ENCODE results near the gene ANKRD42. TPM values are rescaled to one million over a fixed set of nuclear protein-coding genes. Genes with fewer than 3 reads are reported as not detected.

The ANKRD42 gene
- total RNA-seq, 1 experiment from 2014 or later = 5.7 TPM

DNA sequence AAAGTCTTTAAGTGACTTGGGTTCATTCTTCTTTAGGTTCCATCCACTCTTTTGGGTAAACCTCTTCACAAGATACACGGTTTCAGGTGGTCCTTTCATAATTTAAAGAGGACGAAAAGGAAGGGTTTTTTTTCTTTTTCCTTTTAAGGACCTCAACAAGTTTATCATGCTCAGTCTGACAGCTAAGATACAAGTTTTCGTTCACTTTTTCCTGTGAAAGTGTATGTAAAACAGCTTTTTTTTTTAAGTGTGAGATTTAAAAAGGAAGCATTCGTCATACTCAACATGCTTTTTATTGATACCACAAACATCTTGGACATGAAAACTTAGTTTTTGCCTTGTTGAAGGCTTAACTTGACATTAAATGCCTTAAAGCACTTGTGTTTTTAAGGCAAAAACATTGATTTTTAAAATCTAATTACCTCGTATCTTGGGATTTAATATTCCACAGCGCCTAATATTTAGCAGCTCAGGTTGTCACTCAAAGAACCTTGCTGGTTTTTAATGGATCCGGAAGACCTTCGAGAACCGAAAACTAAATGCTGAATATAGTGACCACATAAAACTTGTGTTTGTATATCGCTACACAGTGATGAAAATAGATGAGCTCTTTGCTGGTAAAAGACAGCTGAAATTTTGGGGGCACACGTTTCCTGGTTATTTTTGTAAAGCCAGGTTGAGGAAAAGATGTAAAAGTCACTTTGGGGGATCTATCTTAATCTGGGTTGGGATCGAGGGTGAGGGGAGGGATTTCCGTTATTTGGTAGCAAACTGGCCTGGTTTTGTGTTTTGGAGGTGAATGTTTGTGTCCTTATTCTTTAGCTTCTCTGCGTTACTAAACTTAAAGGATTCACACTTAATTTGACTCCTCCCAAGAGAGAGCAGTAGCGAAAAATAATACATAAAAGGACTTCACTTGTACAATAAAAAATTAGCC is 34.3 kb upstream of the ANKRD42 start:
- ATAC-seq (no peak), DNase-seq (ENCODE audit: low spot score) (no peak)
- CTCF ChIA-PET = interaction anchor here (0.6 to 0.7 kb wide), 2 partner anchors 151 to 249 kb away, joined by 3 read pairs; no protein-coding TSS in a partner anchor
- TF ChIP-seq, protein P1, sequence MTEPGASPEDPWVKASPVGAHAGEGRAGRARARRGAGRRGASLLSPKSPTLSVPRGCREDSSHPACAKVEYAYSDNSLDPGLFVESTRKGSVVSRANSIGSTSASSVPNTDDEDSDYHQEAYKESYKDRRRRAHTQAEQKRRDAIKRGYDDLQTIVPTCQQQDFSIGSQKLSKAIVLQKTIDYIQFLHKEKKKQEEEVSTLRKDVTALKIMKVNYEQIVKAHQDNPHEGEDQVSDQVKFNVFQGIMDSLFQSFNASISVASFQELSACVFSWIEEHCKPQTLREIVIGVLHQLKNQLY (CRISPR knock-in tag; IDR thresholded peaks at IDR 0.05) = no peak
- TF ChIP-seq RORB (CRISPR knock-in tag; IDR thresholded peaks at IDR 0.05) = no peak
- no peak for TF ChIP-seq ZNF317 (CRISPR knock-in tag; IDR thresholded peaks at IDR 0.05; ENCODE audit: borderline replicate concordance, low read depth)
- no peak for TF ChIP-seq ATF1 (CRISPR knock-in tag; IDR thresholded peaks at IDR 0.05)
- no peak for TF ChIP-seq ELF4 (CRISPR knock-in tag; IDR thresholded peaks at IDR 0.05; ENCODE audit: low read depth)
- no peak for TF ChIP-seq NFE2L1 (CRISPR knock-in tag; IDR thresholded peaks at IDR 0.05)
- TF ChIP-seq MYBL2 (CRISPR knock-in tag; IDR thresholded peaks at IDR 0.05) = no peak
- TF ChIP-seq, protein P2, sequence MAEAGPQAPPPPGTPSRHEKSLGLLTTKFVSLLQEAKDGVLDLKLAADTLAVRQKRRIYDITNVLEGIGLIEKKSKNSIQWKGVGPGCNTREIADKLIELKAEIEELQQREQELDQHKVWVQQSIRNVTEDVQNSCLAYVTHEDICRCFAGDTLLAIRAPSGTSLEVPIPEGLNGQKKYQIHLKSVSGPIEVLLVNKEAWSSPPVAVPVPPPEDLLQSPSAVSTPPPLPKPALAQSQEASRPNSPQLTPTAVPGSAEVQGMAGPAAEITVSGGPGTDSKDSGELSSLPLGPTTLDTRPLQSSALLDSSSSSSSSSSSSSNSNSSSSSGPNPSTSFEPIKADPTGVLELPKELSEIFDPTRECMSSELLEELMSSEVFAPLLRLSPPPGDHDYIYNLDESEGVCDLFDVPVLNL (CRISPR knock-in tag; IDR thresholded peaks at IDR 0.05; ENCODE audit: borderline replicate concordance, low read depth) = no peak
- H3K27ac Mint-ChIP-seq = peak overlapping the region; percentile 81
- POLR2A ChIA-PET = interaction anchor here (2.7 kb wide), 1 partner anchor 258 kb away, joined by 7 read pairs; the partner anchor contains the start of gene DDIAS
- no peaks in the 10 kb centered on the region for H3K27me3 Mint-ChIP-seq (ENCODE audit: low read depth)
- H3K4me1 Mint-ChIP-seq = peaks cover 29% of the 10 kb centered on the region
- H3K4me3 Mint-ChIP-seq = peak overlapping the region; percentile 99
- no peaks in the 10 kb centered on the region for H3K9me3 Mint-ChIP-seq
- H3K36me3 Mint-ChIP-seq = peaks cover 26% of the 10 kb centered on the region

DNA sequence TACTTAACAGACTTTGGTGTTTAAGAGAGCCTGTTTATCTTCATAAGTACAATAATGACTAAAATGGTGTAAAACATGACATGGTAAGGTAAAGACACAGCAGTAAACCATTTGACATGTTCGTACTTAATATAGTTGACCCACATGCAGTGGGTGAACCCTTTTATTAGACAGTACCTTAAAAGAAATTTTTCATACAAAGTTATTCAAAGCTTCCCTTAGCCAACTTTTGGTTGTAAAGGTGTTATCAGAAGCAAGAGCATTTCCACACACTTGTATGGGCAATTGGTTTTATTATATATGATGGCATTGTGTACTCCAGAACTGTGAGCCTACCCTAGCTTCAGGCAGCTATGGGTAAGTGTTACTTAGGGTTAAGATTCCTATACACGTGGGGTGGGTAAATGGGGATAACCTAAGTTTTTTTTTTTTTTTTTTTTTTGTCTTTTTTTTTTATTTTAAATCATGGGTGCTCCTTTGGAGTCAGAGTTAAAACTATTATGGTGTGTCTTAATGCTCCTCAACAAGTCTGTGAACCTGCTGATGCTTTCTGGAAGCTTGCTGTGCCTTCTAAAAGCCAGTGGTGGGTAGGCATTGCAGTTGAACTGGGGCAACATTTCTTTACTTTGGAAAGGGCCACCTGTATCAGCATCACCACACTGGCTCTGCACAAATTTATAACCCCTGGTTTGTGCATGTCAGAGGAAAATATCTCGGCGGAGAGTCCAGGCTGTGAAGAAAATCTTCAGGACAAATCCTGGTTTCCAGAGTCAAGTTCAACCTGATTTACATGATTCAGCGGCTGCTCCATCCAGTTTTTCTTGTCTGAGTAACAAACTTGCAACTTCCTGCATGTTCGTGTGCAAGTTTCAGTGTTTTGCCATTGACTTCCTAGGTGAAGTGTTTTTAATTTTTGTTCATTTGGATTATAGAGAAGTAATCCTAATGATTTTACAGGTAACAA is 33.3 kb upstream of the ANKRD42 start:
- Mint-ChIP-seq H3K4me1 (peaks cover 29% of the 10 kb centered on the region), H3K4me3 (peak overlapping the region; percentile 99), H3K27ac (peak overlapping the region; percentile 81), H3K27me3 (ENCODE audit: low read depth) (no peaks in the 10 kb centered on the region), H3K9me3 (no peaks in the 10 kb centered on the region), H3K36me3 (peaks cover 31% of the 10 kb centered on the region)
- DNase-seq (ENCODE audit: low spot score) (no peak), ATAC-seq (no peak)
- ChIA-PET CTCF (interaction anchor here (0.7 kb wide), 1 partner anchor 152 kb away, joined by 3 read pairs; no protein-coding TSS in a partner anchor), POLR2A (interaction anchor here (2.7 kb wide), 1 partner anchor 259 kb away, joined by 7 read pairs; the partner anchor contains the start of gene DDIAS)
- TF ChIP-seq TEAD1 (CRISPR knock-in tag; IDR thresholded peaks at IDR 0.05) = no peak
- 0 out of 2 replicates have a peak, but pooled peaks have one; percentile 39 for TF ChIP-seq EMX1 (CRISPR knock-in tag; IDR thresholded peaks at IDR 0.05)

DNA sequence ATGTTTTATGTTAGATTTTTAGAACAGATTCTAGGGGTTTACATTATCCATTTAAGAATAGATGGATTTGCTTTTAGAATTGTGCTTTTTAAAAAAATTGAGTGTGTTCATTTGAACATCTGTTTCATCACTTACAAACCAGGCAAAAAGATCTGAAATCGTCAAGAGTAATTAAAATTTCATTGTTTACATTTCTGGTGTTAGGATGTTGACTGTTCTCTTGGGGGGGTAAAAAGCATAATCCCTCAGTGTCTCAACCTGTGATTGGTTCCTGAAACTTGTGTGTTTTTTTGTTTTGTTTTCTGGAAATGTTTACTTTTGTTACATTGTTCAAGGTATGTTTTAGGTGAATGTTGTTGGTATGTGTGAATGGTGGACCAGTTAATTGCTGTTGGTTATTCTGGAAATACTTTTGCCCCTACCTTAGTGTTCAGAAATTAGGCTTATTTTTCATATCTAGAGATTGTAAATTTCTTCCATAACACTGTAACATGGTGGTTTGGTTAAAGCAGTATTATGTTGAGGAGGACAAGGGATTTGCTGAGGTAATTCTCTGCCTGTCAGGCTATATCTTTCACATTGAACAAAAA is 31.8 kb upstream of the ANKRD42 start:
- Mint-ChIP-seq H3K4me1 (peaks cover 29% of the 10 kb centered on the region), H3K36me3 (peaks cover 44% of the 10 kb centered on the region), H3K4me3 (no peak overlapping the region), H3K9me3 (no peaks in the 10 kb centered on the region), H3K27me3 (ENCODE audit: low read depth) (no peaks in the 10 kb centered on the region), H3K27ac (peak overlapping the region; percentile 90)
- CTCF ChIA-PET = no interaction called here
- no peak for ATAC-seq
- POLR2A ChIA-PET = interaction anchor here (2.7 kb wide), 1 partner anchor 260 kb away, joined by 7 read pairs; the partner anchor contains the start of gene DDIAS
- no peak for DNase-seq (ENCODE audit: low spot score)
- TF ChIP-seq ZBTB21 (CRISPR knock-in tag; IDR thresholded peaks at IDR 0.05; ENCODE audit: borderline replicate concordance) (no peak), ZNF232 (CRISPR knock-in tag; IDR thresholded peaks at IDR 0.05) (no peak), FOXJ3 (CRISPR knock-in tag; IDR thresholded peaks at IDR 0.05; ENCODE audit: borderline replicate concordance) (no peak), CREB1 (CRISPR knock-in tag; IDR thresholded peaks at IDR 0.05) (no peak), NFE2L1 (CRISPR knock-in tag; IDR thresholded peaks at IDR 0.05) (no peak), ZNF317 (CRISPR knock-in tag; IDR thresholded peaks at IDR 0.05; ENCODE audit: borderline replicate concordance, low read depth) (no peak)
- TF ChIP-seq, protein P3, sequence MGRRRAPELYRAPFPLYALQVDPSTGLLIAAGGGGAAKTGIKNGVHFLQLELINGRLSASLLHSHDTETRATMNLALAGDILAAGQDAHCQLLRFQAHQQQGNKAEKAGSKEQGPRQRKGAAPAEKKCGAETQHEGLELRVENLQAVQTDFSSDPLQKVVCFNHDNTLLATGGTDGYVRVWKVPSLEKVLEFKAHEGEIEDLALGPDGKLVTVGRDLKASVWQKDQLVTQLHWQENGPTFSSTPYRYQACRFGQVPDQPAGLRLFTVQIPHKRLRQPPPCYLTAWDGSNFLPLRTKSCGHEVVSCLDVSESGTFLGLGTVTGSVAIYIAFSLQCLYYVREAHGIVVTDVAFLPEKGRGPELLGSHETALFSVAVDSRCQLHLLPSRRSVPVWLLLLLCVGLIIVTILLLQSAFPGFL (CRISPR knock-in tag; IDR thresholded peaks at IDR 0.05; ENCODE audit: borderline replicate concordance) = no peak
- TF ChIP-seq, protein P4, sequence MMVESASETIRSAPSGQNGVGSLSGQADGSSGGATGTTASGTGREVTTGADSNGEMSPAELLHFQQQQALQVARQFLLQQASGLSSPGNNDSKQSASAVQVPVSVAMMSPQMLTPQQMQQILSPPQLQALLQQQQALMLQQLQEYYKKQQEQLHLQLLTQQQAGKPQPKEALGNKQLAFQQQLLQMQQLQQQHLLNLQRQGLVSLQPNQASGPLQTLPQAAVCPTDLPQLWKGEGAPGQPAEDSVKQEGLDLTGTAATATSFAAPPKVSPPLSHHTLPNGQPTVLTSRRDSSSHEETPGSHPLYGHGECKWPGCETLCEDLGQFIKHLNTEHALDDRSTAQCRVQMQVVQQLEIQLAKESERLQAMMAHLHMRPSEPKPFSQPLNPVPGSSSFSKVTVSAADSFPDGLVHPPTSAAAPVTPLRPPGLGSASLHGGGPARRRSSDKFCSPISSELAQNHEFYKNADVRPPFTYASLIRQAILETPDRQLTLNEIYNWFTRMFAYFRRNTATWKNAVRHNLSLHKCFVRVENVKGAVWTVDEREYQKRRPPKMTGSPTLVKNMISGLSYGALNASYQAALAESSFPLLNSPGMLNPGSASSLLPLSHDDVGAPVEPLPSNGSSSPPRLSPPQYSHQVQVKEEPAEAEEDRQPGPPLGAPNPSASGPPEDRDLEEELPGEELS (CRISPR knock-in tag; IDR thresholded peaks at IDR 0.05) = no peak
- TF ChIP-seq, protein P5, sequence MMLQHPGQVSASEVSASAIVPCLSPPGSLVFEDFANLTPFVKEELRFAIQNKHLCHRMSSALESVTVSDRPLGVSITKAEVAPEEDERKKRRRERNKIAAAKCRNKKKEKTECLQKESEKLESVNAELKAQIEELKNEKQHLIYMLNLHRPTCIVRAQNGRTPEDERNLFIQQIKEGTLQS (CRISPR knock-in tag; conservative IDR thresholded peaks at IDR 0.05) = no peak
- TF ChIP-seq, protein P6, sequence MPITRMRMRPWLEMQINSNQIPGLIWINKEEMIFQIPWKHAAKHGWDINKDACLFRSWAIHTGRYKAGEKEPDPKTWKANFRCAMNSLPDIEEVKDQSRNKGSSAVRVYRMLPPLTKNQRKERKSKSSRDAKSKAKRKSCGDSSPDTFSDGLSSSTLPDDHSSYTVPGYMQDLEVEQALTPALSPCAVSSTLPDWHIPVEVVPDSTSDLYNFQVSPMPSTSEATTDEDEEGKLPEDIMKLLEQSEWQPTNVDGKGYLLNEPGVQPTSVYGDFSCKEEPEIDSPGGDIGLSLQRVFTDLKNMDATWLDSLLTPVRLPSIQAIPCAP (CRISPR knock-in tag; IDR thresholded peaks at IDR 0.05) = no peak
- TF ChIP-seq, protein P7, sequence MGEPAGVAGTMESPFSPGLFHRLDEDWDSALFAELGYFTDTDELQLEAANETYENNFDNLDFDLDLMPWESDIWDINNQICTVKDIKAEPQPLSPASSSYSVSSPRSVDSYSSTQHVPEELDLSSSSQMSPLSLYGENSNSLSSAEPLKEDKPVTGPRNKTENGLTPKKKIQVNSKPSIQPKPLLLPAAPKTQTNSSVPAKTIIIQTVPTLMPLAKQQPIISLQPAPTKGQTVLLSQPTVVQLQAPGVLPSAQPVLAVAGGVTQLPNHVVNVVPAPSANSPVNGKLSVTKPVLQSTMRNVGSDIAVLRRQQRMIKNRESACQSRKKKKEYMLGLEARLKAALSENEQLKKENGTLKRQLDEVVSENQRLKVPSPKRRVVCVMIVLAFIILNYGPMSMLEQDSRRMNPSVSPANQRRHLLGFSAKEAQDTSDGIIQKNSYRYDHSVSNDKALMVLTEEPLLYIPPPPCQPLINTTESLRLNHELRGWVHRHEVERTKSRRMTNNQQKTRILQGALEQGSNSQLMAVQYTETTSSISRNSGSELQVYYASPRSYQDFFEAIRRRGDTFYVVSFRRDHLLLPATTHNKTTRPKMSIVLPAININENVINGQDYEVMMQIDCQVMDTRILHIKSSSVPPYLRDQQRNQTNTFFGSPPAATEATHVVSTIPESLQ (CRISPR knock-in tag; IDR thresholded peaks at IDR 0.05) = no peak

All from WTC11 (cell line).